ENCODE results near the gene PRKRA. TPM values are rescaled to one million over a fixed set of nuclear protein-coding genes. Genes with fewer than 3 reads are reported as not detected.
"Not testable (repeated sequence)": the region's sequence is repeated elsewhere in the genome, so short reads cannot be mapped to it uniquely, and the experiment has no call there.

The PRKRA gene
- polyA plus RNA-seq, 1 donor from 2014 or later = 91.8 TPM

DNA sequence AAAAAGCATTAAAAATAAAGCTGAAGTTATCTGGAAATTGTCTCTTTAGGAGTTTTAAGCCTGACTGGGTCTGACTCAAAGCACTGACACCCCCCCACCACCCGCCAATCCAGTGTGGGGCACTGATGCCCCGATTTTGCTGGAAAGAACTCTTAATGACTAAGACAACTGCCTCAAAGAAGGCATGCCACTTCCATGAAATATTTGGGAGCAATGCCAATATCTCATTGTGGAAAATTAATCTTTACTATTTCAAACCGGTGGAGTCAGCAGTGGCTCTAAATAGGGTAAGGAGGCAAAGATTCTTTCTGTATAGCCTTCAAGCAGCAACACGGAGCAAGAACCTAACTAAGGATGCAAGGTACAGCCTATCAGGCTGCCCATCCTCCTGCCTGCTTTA is 23.0 kb upstream of the PRKRA start:
- Histone ChIP-seq H3K9me2 (ENCODE audit: insufficient read depth, low read length) (no peaks in the 10 kb centered on the region), H4K20me1 (ENCODE audit: insufficient read depth) (no peaks in the 10 kb centered on the region), H3F3A (ENCODE audit: insufficient read depth, low read length, poor library complexity, severe bottlenecking) (peaks cover 3% of the 10 kb centered on the region), H3K79me2 (replicated peaks; ENCODE audit: insufficient read depth, low read length) (peaks cover 37% of the 10 kb centered on the region), H3K27me3 (ENCODE audit: insufficient read depth, low read depth, low read length) (no peaks in the 10 kb centered on the region), H3K4me3 (ENCODE audit: low read length) (peak overlapping the region; percentile 28), H3K4me2 (ENCODE audit: low read length) (no peak overlapping the region), H3K36me3 (ENCODE audit: insufficient read depth, low read length) (no peaks in the 10 kb centered on the region), H3K27ac (ENCODE audit: low read length) (no peak overlapping the region), H3K9ac (ENCODE audit: low read length) (no peak overlapping the region), H2AFZ (ENCODE audit: low read depth, low read length) (no peak overlapping the region), H3K9me3 (ENCODE audit: low read length) (no peaks in the 10 kb centered on the region)
- TF ChIP-seq EP300 (conservative IDR thresholded peaks at IDR 0.05; ENCODE audit: poor library complexity, severe bottlenecking) (no peak), MXI1 (conservative IDR thresholded peaks at IDR 0.05; ENCODE audit: poor library complexity, severe bottlenecking) (no peak), TAF1 (IDR thresholded peaks at IDR 0.05; ENCODE audit: low read depth) (no peak), EZH2 (IDR thresholded peaks at IDR 0.05; ENCODE audit: borderline replicate concordance, insufficient read depth, low read length, poor library complexity, severe bottlenecking) (no peak), POLR2AphosphoS5 (IDR thresholded peaks at IDR 0.05) (no peak), RAD21 (conservative IDR thresholded peaks at IDR 0.05) (no peak), SMC3 (conservative IDR thresholded peaks at IDR 0.05; ENCODE audit: poor library complexity) (no peak)
- TF ChIP-seq, protein P1, sequence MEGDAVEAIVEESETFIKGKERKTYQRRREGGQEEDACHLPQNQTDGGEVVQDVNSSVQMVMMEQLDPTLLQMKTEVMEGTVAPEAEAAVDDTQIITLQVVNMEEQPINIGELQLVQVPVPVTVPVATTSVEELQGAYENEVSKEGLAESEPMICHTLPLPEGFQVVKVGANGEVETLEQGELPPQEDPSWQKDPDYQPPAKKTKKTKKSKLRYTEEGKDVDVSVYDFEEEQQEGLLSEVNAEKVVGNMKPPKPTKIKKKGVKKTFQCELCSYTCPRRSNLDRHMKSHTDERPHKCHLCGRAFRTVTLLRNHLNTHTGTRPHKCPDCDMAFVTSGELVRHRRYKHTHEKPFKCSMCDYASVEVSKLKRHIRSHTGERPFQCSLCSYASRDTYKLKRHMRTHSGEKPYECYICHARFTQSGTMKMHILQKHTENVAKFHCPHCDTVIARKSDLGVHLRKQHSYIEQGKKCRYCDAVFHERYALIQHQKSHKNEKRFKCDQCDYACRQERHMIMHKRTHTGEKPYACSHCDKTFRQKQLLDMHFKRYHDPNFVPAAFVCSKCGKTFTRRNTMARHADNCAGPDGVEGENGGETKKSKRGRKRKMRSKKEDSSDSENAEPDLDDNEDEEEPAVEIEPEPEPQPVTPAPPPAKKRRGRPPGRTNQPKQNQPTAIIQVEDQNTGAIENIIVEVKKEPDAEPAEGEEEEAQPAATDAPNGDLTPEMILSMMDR (IDR thresholded peaks at IDR 0.05; ENCODE audit: poor library complexity, severe bottlenecking) = no peak
- TF ChIP-seq, protein P2, sequence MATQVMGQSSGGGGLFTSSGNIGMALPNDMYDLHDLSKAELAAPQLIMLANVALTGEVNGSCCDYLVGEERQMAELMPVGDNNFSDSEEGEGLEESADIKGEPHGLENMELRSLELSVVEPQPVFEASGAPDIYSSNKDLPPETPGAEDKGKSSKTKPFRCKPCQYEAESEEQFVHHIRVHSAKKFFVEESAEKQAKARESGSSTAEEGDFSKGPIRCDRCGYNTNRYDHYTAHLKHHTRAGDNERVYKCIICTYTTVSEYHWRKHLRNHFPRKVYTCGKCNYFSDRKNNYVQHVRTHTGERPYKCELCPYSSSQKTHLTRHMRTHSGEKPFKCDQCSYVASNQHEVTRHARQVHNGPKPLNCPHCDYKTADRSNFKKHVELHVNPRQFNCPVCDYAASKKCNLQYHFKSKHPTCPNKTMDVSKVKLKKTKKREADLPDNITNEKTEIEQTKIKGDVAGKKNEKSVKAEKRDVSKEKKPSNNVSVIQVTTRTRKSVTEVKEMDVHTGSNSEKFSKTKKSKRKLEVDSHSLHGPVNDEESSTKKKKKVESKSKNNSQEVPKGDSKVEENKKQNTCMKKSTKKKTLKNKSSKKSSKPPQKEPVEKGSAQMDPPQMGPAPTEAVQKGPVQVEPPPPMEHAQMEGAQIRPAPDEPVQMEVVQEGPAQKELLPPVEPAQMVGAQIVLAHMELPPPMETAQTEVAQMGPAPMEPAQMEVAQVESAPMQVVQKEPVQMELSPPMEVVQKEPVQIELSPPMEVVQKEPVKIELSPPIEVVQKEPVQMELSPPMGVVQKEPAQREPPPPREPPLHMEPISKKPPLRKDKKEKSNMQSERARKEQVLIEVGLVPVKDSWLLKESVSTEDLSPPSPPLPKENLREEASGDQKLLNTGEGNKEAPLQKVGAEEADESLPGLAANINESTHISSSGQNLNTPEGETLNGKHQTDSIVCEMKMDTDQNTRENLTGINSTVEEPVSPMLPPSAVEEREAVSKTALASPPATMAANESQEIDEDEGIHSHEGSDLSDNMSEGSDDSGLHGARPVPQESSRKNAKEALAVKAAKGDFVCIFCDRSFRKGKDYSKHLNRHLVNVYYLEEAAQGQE (IDR thresholded peaks at IDR 0.05; ENCODE audit: borderline replicate concordance) = no peak

DNA sequence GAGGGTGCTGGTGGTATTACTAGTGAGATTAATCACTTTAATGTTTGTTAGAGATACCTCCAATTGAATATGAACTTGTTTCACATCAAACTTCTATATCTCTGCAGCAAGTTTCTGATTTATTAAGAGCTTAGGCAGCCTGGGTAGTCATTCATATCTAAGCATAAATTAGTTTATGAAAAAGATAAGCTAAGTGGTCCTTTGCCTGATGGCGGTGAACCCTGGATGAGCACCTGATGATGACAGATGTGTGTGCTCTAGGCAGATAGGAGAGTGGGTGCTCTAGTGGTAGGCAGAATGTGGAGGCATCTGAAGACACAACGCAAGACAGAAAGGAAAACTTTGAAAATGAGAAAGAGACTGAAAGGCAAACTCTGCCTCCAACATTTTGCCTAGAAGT is 22.4 kb upstream of the PRKRA start:
- TF ChIP-seq POLR2AphosphoS5 (IDR thresholded peaks at IDR 0.05) = no peak
- Histone ChIP-seq H3F3A (ENCODE audit: insufficient read depth, low read length, poor library complexity, severe bottlenecking) (no peaks in the 10 kb centered on the region), H3K27ac (ENCODE audit: low read length) (no peak overlapping the region), H3K9me3 (ENCODE audit: low read length) (no peaks in the 10 kb centered on the region), H3K4me2 (ENCODE audit: low read length) (no peak overlapping the region), H2AFZ (ENCODE audit: low read depth, low read length) (no peak overlapping the region), H3K9ac (ENCODE audit: low read length) (no peak overlapping the region), H4K20me1 (ENCODE audit: insufficient read depth) (no peaks in the 10 kb centered on the region), H3K4me3 (ENCODE audit: low read length) (no peak overlapping the region), H3K36me3 (ENCODE audit: insufficient read depth, low read length) (no peaks in the 10 kb centered on the region), H3K79me2 (replicated peaks; ENCODE audit: insufficient read depth, low read length) (peaks cover 37% of the 10 kb centered on the region), H3K9me2 (ENCODE audit: insufficient read depth, low read length) (no peaks in the 10 kb centered on the region), H3K27me3 (ENCODE audit: insufficient read depth, low read depth, low read length) (no peaks in the 10 kb centered on the region)

DNA sequence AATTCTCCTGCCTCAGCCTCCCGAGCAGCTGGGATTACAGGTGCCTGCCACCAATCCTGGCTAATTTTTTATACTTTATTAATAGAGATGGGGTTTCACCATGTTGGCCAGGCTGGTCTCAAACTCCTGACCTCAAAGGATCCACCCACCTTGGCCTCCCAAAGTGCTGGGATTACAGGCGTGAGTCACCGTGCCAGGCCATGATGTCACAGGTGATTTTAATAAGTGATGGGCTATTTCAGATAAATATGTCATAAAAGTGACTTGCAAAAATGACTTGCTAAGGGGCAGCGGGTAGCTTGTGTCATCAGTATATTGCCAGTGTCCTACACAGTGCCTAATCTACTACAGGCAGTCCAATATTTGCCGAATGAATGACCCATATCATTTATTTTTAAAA is 20.3 kb upstream of the PRKRA start:
- H4K20me1 ChIP-seq (ENCODE audit: insufficient read depth); H3K4me3 ChIP-seq (ENCODE audit: low read length); H3K36me3 ChIP-seq (ENCODE audit: insufficient read depth, low read length); H3K9me2 ChIP-seq (ENCODE audit: insufficient read depth, low read length); H3K4me2 ChIP-seq (ENCODE audit: low read length); H3K9me3 ChIP-seq (ENCODE audit: low read length); H3K27ac ChIP-seq (ENCODE audit: low read length); H2AFZ ChIP-seq (ENCODE audit: low read depth, low read length); H3K9ac ChIP-seq (ENCODE audit: low read length); H3K27me3 ChIP-seq (ENCODE audit: insufficient read depth, low read depth, low read length); H3F3A ChIP-seq (ENCODE audit: insufficient read depth, low read length, poor library complexity, severe bottlenecking): not testable (repeated sequence)
- peaks cover 18% of the 10 kb centered on the region for H3K79me2 ChIP-seq (replicated peaks; ENCODE audit: insufficient read depth, low read length)
